GM18508 (cell line): ENCODE data around the gene BMX.

Experiments
- ATAC-seq: cut with Tn5 transposase; IDR thresholded peaks from one replicate; pipeline ENCODE4 v1.9.1; 2021; ENCODE audit warnings: moderate number of reproducible peaks; ENCODE audit not compliant: insufficient read depth, unreplicated experiment

The BMX gene

GRCh38 chrX:15500497-15500966 lies at the start of gene BMX:
Gene BMX, plus strand, starts transcription at chrX:15500807. Its CDS starts 7,547 bp downstream, at chrX:15508354.
- ATAC-seq = no peak

- no peak for ATAC-seq
Measured at GRCh38 chrX:15451913-15452312, 48.7 kb upstream of the BMX start.

GRCh38 chrX:15464704-15465103 lies 35.9 kb upstream of the BMX start:
- ATAC-seq = no peak

GRCh38 chrX:15465347-15465746 lies 35.3 kb upstream of the BMX start:
- ATAC-seq = no peak

GRCh38 chrX:15465896-15466651 lies 34.5 kb upstream of the BMX start:
- ATAC-seq = no peak

- no peak for ATAC-seq
Measured at GRCh38 chrX:15468036-15468435, 32.6 kb upstream of the BMX start.

GRCh38 chrX:15469613-15470012 lies 31.0 kb upstream of the BMX start:
- no peak for ATAC-seq

- ATAC-seq = no peak
Measured at GRCh38 chrX:15471028-15471427, 29.6 kb upstream of the BMX start.

- no peak for ATAC-seq
Measured at GRCh38 chrX:15472531-15472930, 28.1 kb upstream of the BMX start.

GRCh38 chrX:15474028-15474427 lies 26.6 kb upstream of the BMX start:
- no peak for ATAC-seq

- ATAC-seq = no peak
Measured at GRCh38 chrX:15475021-15475420, 25.6 kb upstream of the BMX start.

- no peak for ATAC-seq
Measured at GRCh38 chrX:15475486-15475885, 25.1 kb upstream of the BMX start.

GRCh38 chrX:15483891-15484290 lies 16.7 kb upstream of the BMX start:
- ATAC-seq = no peak

GRCh38 chrX:15492469-15492868 lies 8.1 kb upstream of the BMX start:
- no peak for ATAC-seq

GRCh38 chrX:15493118-15493962 lies 7.3 kb upstream of the BMX start, which contains the start of gene PIR:
Gene PIR, minus strand, starts transcription at chrX:15493333. Its CDS starts 2,076 bp downstream, at chrX:15491257.
- ATAC-seq = peak; percentile 83

GRCh38 chrX:15495801-15496200 lies 4.8 kb upstream of the BMX start:
- no peak for ATAC-seq

GRCh38 chrX:15496824-15497223 lies 3.8 kb upstream of the BMX start:
- no peak for ATAC-seq

- no peak for ATAC-seq
Measured at GRCh38 chrX:15497865-15498264, 2.7 kb upstream of the BMX start.

GRCh38 chrX:15498741-15499140 lies 1.9 kb upstream of the BMX start:
- no peak for ATAC-seq

- no peak for ATAC-seq
Measured at GRCh38 chrX:15499976-15500375, 631 bp upstream of the BMX start.

- no peak for ATAC-seq
Measured at GRCh38 chrX:15501506-15501905, 899 bp downstream of the BMX start.
